AG04450 (cell line): Measurements from ENCODE around the gene SAE1. TPM values are rescaled to one million over a fixed set of nuclear protein-coding genes. Genes with fewer than 3 reads are reported as not detected.
A peak's percentile ranks its signal among the peaks of the same experiment; 100 is the strongest.

Experiments used
- CTCF ChIA-PET: fragments of 300-600, 350-600 bp; formaldehyde crosslinking; extraction: SDS; loops from one replicate; lab custom pipeline; 2022; ENCODE audit warnings: antibody characterized with exemption, inconsistent platforms; lab: Charles Lee
- POLR2A ChIA-PET: fragments of 350-600 bp; formaldehyde crosslinking; extraction: SDS; loops from one replicate; lab custom pipeline; 2021; ENCODE audit warnings: antibody characterized with exemption, inconsistent platforms; lab: Yijun Ruan, JAX
- DNase-seq: peaks from one replicate; pipeline ENCODE4 v3.0.0-alpha.2; 2011; ENCODE audit warnings: low read depth, low spot score
- H3K27ac ChIP-seq: one replicate; pipeline ENCODE4 v1.5.1; 2012; ENCODE audit warnings: low read depth, low read length, control low read depth
- H3K27me3 ChIP-seq: one replicate; pipeline ENCODE4 v1.6.0; 2012; ENCODE audit warnings: low read length; ENCODE audit not compliant: control insufficient read depth, insufficient read depth
- H3K4me3 ChIP-seq: 2 replicates; pipeline ENCODE4 v1.5.1; 2011; ENCODE audit warnings: mild to moderate bottlenecking, low read depth, low read length, control low read depth
- H3K9me3 ChIP-seq: 2 replicates; pipeline ENCODE4 v1.5.1; 2012; ENCODE audit warnings: low read length; ENCODE audit not compliant: control insufficient read depth, insufficient read depth
- CTCF ChIP-seq: IDR thresholded peaks from 2 replicates; pipeline ENCODE4 v1.5.1; 2011; ENCODE audit warnings: low read depth, low read length, control low read depth, inconsistent platforms
- polyA plus RNA-seq: library from polyadenylated mRNA; depleted of rRNA; stranded (reverse); fragments of >200 nt; gene quantifications from 2 replicates; pipeline ENCODE4 v1.2.3, GENCODE V29; 2011

The SAE1 gene
- polyA plus RNA-seq, 1 experiment: 165 TPM

GRCh38 chr19:47187797-47188196, 57.2 kb downstream of the SAE1 start:
- DNase-seq: no peak
- Histone ChIP-seq H3K27me3 (no peaks in the 10 kb centered on the region), H3K9me3 (no peaks in the 10 kb centered on the region), H3K4me3 (no peak overlapping the region), H3K27ac (no peak overlapping the region)
- no peak for TF ChIP-seq CTCF
- ChIA-PET POLR2A (no interaction called here), CTCF (interaction anchor here (0.8 to 1.1 kb wide), 2 partner anchors 23 to 60 kb away, joined by 4 to 5 read pairs; no protein-coding TSS in a partner anchor)

- no peak for DNase-seq
- CTCF ChIA-PET: interaction anchor here (0.8 to 1.1 kb wide), 2 partner anchors 22 to 59 kb away, joined by 4 to 5 read pairs; no protein-coding TSS in a partner anchor
- TF ChIP-seq CTCF: no peak
- H3K27ac ChIP-seq: peak overlapping the region; percentile 21
- POLR2A ChIA-PET: interaction anchor here (0.7 kb wide), 1 partner anchor 52 kb away, joined by 3 read pairs; no protein-coding TSS in a partner anchor
- no peaks in the 10 kb centered on the region for H3K27me3 ChIP-seq
- H3K4me3 ChIP-seq: no peak overlapping the region
- no peaks in the 10 kb centered on the region for H3K9me3 ChIP-seq
Measured at GRCh38 chr19:47188507-47189033, 57.9 kb downstream of the SAE1 start.

GRCh38 chr19:47190167-47190727, 59.6 kb downstream of the SAE1 start:
- no peaks in the 10 kb centered on the region for H3K9me3 ChIP-seq
- ChIA-PET POLR2A (interaction anchor here (0.6 to 1.5 kb wide), 3 partner anchors 9 to 20 kb away, joined by 3 to 5 read pairs (median 4); no protein-coding TSS in a partner anchor), CTCF (interaction anchor here (0.9 to 2.2 kb wide), 4 partner anchors 20 to 54 kb away, joined by 3 to 8 read pairs (median 5); no protein-coding TSS in a partner anchor)
- no peak for DNase-seq
- no peak for TF ChIP-seq CTCF
- H3K27ac ChIP-seq: peak overlapping the region; percentile 77
- no peak overlapping the region for H3K4me3 ChIP-seq
- no peaks in the 10 kb centered on the region for H3K27me3 ChIP-seq

GRCh38 chr19:47195434-47195833, 64.8 kb downstream of the SAE1 start:
- Histone ChIP-seq H3K27me3 (no peaks in the 10 kb centered on the region), H3K27ac (no peak overlapping the region), H3K4me3 (no peak overlapping the region), H3K9me3 (no peaks in the 10 kb centered on the region)
- ChIA-PET CTCF (no interaction called here), POLR2A (no interaction called here)
- no peak for TF ChIP-seq CTCF
- DNase-seq: no peak

GRCh38 chr19:47197141-47197540, 66.5 kb downstream of the SAE1 start:
- Histone ChIP-seq H3K9me3 (no peaks in the 10 kb centered on the region), H3K27ac (no peak overlapping the region), H3K4me3 (no peak overlapping the region), H3K27me3 (no peaks in the 10 kb centered on the region)
- DNase-seq: no peak
- no peak for TF ChIP-seq CTCF
- POLR2A ChIA-PET: no interaction called here
- CTCF ChIA-PET: interaction anchor here (1.3 to 1.6 kb wide), 2 partner anchors 14 to 50 kb away, joined by 5 read pairs; no protein-coding TSS in a partner anchor
